Fibroblast of mammary gland (primary cell): Measurements from ENCODE around the gene ANO1.

Experiments used
- DNase-seq: peaks from one replicate; pipeline ENCODE4 v3.0.0-alpha.2; 2010; ENCODE audit warnings: low read depth
- H3K4me3 ChIP-seq: 2 replicates; pipeline ENCODE4 v1.5.1; 2011; ENCODE audit warnings: low read depth, mild to moderate bottlenecking, low read length, moderate library complexity; ENCODE audit not compliant: control insufficient read depth
- TF ChIP-seq, protein P1 (sequence below): conservative IDR thresholded peaks from 2 replicates; pipeline ENCODE4 v1.5.1; 2011; ENCODE audit warnings: low read depth, low read length, inconsistent platforms; ENCODE audit not compliant: control insufficient read depth, insufficient read depth

Gene ANO1

DNA sequence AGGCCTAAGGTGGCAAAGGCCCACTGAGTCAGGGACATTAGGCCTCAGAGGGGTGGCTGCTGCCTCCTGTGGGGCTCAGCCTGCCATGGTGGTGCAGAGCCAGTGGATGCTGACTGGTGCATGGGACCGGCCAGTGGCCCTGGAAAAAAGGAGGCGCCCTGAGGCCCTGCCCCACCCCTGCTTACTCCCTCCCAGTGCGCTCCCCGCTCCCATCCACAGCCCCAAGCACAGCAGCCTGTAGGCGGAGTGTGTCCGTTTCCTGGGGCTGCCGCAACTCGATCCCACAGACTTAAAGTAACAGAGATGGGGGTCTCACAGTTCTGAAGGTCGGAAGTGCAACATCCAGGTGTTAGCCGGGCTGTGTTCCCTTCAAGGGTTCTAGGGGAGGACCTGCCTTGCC is 86.6 kb downstream of the ANO1 start:
- DNase-seq: no peak
- H3K4me3 ChIP-seq: no peak overlapping the region
- TF ChIP-seq, protein P1, sequence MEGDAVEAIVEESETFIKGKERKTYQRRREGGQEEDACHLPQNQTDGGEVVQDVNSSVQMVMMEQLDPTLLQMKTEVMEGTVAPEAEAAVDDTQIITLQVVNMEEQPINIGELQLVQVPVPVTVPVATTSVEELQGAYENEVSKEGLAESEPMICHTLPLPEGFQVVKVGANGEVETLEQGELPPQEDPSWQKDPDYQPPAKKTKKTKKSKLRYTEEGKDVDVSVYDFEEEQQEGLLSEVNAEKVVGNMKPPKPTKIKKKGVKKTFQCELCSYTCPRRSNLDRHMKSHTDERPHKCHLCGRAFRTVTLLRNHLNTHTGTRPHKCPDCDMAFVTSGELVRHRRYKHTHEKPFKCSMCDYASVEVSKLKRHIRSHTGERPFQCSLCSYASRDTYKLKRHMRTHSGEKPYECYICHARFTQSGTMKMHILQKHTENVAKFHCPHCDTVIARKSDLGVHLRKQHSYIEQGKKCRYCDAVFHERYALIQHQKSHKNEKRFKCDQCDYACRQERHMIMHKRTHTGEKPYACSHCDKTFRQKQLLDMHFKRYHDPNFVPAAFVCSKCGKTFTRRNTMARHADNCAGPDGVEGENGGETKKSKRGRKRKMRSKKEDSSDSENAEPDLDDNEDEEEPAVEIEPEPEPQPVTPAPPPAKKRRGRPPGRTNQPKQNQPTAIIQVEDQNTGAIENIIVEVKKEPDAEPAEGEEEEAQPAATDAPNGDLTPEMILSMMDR: no peak

DNA sequence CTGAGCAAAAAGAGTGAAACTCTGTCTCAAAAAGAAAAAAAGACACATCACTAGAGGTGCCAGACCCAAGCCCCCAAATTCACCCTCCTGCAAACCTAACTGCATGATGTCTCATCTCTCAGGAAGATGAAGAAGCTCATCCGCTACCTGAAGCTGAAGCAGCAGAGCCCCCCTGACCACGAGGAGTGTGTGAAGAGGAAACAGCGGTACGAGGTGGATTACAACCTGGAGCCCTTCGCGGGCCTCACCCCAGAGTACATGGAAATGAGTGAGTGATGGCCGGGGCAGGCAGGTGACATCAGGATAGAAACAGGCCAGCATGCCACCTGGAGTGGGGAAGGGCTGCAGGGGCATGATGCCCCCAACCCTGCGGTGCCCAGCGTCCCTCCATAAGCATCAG is 89.0 kb downstream of the ANO1 start:
- TF ChIP-seq, protein P1: no peak
- H3K4me3 ChIP-seq: no peak overlapping the region
- no peak for DNase-seq

DNA sequence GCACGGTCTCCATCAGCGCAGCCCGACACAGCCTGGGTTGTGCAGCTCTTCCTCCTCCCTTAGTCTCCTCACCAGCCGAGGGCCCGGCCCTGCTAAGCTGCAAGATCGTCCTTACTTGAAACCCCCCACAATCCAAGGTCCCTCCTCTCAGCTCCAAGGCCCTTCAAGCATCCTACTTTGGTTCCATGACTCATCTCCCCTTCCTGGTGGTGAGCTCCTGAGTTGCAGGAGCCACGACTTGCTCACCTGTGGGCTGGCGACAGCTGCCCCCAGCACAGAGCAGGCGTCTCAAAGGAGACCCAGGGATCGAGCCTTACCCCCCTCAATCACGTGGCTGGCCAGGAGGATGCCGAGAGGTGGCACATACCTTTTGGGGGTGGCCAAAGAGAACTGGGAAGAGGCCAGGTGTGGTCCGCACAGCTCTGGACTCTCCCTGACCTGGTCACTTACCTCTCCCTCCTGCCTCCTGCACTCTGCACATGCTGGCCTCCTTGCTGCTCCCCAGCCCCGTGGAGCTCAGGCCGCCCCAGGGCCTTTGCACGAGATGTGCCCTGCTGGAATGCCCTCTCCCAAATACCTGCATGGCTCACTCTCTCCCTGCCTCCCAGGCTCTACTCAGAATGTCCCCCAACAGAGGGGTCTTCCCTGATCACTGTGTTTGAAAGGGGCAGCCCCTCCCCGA is 89.7 kb downstream of the ANO1 start:
- TF ChIP-seq, protein P1: no peak
- H3K4me3 ChIP-seq: no peak overlapping the region
- no peak for DNase-seq

DNA sequence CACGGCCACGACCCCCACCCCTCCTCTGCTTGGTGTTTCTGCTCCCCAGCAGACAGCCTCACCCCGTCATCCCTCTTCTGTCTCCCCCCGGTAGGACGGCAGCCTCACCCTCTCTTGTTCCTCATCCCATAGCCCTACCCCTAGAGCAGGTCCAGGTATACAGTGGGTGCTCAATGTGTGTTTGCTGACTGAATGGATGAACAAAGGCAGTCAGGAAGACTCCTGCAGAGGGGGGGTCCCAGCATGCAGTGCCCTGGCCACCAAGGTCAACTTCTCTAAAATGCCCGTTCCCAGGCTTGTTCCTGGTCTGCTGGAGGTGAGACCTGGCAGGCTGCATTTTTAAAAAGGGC is 90.3 kb downstream of the ANO1 start:
- TF ChIP-seq, protein P1: no peak
- no peak overlapping the region for H3K4me3 ChIP-seq
- DNase-seq: no peak

DNA sequence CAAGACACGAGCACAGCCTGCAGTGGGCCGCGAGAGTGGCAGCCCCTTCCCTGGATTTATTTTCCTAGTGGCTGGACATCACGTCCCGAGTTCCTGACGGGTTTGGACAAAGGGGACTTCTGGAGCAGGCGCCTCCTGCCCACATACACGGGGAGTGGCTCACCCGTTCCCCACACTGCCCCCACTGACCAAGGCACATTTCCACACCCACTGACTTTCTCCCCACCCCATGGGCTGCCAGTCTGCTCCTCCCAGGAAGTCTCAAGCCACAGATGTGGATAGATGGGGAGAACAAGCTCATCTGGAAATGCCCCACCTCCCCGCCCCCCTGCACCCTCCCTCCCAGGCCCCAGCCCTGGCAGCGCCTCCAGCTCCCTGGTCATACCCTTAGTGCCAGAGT is 91.0 kb downstream of the ANO1 start:
- no peak overlapping the region for H3K4me3 ChIP-seq
- TF ChIP-seq, protein P1: no peak
- no peak for DNase-seq

DNA sequence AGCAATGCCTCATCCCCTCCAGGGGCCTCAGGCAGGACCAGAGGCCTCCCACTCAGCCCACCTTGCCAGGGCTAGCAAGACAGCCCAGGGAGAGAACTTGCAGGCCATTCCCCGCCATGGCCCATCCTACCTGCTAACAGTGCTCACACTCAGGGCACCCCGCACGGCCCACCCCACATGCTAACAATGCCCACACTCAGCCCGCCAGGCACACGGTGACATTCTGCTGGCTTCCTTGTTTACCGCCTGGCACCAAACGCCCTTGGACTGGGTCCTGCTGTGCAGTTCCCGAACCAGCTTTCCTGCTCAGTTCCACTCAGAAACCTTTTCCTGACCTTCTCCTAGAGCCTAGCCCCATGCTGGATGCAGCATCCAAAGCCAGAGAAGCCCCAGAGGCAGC is 91.5 kb downstream of the ANO1 start:
- TF ChIP-seq, protein P1: no peak
- no peak for DNase-seq
- H3K4me3 ChIP-seq: no peak overlapping the region
